Astrocyte of the cerebellum (primary cell): ENCODE measurements around the gene RAB34.

Source experiments
- DNase-seq: peaks from one replicate; pipeline ENCODE4 v3.0.0-alpha.2; 2011; ENCODE audit warnings: low read depth
- H3K4me3 ChIP-seq: 2 replicates; pipeline ENCODE4 v1.5.1; 2011; ENCODE audit warnings: mild to moderate bottlenecking, low read depth, low read length, moderate library complexity
- CTCF ChIP-seq: IDR thresholded peaks from 2 replicates; pipeline ENCODE4 v1.5.1; 2012; ENCODE audit warnings: low read length, low read depth, moderate library complexity, mild to moderate bottlenecking; ENCODE audit errors: missing control alignments
- in situ Hi-C: cut with HindIII; loops from 2 replicates; pipeline ENCODE4 v1.10.0; 2017; ENCODE audit warnings: low sequenced_read_pairs

RAB34 gene

DNA sequence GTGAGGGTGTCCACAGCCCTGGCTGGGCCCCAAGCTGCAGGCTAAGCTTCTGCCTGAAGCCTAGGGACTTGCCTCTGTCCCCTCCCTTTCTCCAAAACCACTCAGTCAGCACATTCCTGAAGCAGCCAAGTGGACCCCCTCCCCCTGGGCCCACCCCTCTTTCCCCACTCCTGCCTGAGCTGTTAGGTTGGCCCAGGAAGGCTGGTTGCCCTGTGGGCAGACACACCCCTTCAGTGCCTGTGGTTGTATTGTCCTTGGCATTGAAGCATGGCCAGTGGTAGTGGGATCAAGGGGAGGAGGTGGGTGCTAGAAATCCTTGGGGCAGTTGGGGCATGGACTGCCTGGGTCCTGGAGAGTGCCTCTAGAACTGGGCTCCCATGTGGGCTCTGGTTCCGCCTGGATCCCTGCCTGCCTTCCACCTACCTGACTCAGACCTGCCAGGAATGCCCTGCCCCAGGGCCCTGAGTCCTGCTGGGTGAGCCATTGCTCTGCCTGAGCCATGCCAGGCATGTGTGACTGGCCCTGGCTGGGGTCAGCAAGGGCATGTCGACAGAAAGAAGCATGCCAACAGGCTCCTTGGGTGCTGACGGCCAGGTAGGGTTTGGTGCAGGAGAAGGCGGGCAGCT is 28.2 kb upstream of the RAB34 start:
- H3K4me3 ChIP-seq: peak overlapping the region; percentile 65
- in situ Hi-C loops: loop anchor here (5.0 kb wide), 1 partner anchor 41 kb away; no protein-coding TSS in a partner anchor
- no peak for DNase-seq
- no peak for TF ChIP-seq CTCF

DNA sequence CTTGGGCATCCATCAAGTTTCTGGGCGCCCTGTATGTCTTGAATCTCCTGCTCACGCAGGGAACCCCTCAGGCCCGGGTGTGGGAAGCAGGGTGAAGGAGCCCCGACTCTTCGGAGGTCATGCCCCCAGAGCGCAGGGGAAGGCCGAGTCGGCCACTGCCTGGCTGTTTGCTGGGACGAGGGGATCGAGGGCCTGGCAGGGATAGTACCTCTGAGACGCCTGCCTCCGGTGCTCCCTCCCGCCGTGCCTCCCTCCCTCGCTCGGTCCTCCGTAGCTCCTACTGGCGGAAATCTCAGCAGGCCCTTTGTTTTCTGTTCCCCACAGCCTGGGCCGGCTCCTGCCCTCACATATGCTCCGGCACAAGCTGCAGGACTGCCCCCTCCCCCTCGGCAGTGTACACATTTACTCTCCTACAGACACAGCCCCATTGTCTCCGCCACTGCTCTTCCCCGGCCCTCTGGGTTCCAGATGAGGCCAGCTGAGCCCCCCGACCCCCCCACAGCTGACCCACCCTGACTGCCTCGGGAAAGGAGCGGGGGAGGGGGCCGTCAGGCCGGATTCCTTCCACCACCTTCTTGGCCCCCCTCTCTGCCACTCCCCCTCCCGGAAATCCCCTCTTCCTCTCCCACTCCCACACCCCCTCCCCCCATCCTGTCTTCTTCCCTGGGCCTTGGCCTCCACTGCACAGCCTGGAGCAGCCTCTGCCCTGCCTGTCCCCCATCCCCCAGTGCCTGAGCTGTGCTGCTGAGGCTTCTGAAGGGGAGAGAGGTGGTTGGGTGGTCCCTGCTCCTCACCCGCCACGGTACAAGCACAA is 27.5 kb upstream of the RAB34 start:
- in situ Hi-C loops: loop anchor here (5.0 kb wide), 1 partner anchor 42 kb away; no protein-coding TSS in a partner anchor
- H3K4me3 ChIP-seq: peak overlapping the region; percentile 65
- TF ChIP-seq CTCF: no peak
- no peak for DNase-seq

DNA sequence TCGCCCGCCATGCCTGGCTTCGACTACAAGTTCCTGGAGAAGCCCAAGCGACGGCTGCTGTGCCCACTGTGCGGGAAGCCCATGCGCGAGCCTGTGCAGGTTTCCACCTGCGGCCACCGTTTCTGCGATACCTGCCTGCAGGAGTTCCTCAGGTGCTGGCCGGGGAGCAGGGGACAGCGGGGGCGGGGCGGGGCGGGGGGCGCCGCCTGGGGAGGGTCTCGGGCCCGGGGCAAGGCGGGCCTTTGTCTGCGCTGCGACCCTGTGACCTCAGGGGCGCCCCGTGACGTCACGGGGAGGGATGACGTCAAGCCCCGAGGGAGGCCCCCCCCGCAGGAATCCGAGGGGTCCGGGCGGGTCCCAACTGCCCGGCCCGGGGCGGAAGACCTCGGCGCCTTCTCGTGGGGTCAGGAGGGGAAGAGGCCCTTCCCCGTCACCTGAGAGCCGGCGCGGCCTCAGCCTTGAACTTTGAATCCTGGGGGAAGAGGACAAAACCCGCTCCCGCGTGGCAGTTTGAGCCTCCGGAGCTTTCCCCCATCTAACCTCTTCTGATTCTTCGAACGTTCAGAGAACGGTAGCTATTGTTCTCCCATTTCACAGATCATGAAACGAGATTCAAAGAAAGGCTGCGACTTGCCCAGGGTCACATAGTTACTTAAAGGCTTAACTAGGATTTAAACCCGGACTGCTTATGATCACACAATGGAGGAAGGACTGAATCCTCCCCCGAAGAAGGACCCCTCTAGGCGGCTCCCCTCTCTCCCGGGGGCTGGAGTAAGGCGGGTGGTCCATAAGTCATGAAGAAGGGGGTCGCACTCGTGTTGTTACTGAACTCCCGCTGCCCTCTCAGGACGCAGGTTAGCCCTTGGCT is 26.7 kb upstream of the RAB34 start:
- in situ Hi-C loops: no loop called here
- H3K4me3 ChIP-seq: peak overlapping the region; percentile 65
- TF ChIP-seq CTCF: no peak
- no peak for DNase-seq

GRCh38 chr17:28743243-28744103 is 25.8 kb upstream of the RAB34 start, which contains the start of gene TRAF4:
Gene TRAF4, plus strand, starts transcription at chr17:28744011. Its CDS starts 102 bp downstream, at chr17:28744113.
- in situ Hi-C loops: no loop called here
- peak; percentile 70 for DNase-seq

More at GRCh38 chr17:28743243-28744103, 25.8 kb upstream of the RAB34 start, which contains the start of gene TRAF4:
- peak within 1 kb of the TSS; percentile 65 for H3K4me3 ChIP-seq
- no peak for TF ChIP-seq CTCF
